Activated CD4-positive, alpha-beta T cell treated with anti-CD3 and anti-CD28 coated beads for 1 hour (primary cell): ENCODE results near the gene TSPAN13.
"Not testable (repeated sequence)": the region's sequence is repeated elsewhere in the genome, so short reads cannot be mapped to it uniquely, and the experiment has no call there.

Experiments used
- DNase-seq: peaks from one replicate; pipeline ENCODE4 v3.0.0-alpha.2; 2020

TSPAN13 gene

DNA sequence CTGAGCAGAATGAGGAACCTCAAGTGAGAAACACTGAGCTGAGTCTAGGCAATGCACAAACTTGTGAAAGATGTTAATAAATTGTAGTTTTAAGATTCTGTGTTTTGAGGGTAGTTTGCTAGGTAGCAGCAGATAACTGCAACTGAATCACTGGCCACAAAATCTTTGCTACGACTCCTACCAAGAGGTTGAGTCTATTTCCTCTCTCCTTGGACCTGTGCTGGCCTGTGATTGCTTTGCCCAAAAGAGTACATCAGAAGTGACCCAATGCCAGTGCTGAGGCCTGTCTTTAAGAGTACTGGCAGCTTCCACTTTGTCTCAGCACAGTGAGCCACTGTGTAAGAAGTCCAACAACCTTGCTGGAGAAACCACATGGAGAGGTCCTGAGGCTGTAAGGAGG, 11.9 kb upstream of the TSPAN13 start:
- no peak for DNase-seq

DNA sequence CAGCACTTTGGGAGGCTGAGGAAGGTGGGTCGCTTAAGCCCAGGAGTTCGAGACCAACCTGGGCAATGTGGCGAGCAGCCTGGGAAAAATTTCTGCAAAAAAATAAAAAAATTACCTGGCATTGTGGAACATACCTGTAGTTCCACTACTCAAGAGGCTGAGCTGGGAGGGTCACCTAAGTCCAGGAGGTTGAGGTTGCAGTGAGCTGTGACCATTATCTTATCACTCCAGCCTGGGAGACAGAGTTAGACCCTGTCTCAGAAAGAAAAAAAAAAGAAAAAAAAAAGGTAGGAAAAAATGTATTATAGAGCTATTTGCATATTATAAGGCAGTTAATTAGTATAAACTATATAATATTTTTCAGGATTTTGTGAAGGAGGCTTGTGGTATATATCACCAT, 11.0 kb upstream of the TSPAN13 start:
- no peak for DNase-seq

GRCh38 chr7:16743236-16743635, 10.3 kb upstream of the TSPAN13 start:
- no peak for DNase-seq

DNA sequence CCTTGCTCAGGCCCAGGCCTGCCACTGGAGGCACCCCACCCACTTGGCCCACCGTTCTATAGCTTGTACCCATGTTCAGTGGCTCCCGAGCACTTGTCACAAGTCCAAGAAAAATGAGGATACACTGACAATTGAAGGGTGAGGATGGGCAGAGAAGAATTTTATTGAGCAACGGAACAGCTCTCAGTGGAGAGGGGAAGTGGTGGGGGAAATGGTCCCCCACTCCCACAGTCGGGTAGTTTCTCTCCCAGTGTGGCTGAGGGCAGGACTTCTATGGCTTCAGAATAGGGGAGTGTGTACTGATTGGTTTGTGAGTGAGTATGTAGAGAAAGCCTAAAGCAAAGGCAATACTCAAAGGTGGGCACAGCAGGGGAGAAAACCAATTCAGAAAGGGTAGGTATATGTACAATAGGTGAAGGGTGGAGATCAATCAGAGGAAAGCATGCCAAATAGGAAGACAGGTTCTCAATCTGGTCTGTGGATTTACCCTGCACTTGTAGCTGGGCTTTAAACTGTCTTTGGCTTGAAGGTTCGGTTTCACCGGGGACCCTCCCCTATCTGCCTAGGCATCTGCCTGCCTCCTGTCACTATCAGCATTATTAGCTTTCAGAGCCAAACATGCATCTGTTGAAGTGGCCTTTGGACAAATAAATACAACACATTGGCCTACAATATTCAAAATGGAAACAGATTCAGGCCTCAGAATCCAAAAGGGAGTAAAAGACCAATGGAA, 8.9 kb upstream of the TSPAN13 start:
- DNase-seq, result no peak

DNA sequence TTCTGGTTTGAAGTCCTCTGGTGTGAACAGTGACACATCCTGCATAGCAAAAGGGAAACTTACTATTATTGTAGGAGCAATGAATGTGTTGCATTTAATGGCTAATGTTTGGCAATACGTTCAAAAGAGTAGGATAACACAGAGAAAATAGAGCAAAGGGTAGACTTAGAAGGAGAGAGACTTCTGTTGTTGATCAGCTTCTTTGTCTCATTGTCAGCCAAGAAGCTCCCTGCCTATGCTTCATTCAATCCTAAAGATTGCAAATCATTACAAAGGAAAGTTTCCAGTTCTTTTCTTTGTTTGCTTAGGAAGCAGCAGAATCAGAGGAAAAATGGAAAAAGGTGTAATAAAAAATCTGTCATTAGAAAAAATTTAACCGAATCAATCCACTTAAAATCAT, 7.9 kb upstream of the TSPAN13 start:
- no peak for DNase-seq

DNA sequence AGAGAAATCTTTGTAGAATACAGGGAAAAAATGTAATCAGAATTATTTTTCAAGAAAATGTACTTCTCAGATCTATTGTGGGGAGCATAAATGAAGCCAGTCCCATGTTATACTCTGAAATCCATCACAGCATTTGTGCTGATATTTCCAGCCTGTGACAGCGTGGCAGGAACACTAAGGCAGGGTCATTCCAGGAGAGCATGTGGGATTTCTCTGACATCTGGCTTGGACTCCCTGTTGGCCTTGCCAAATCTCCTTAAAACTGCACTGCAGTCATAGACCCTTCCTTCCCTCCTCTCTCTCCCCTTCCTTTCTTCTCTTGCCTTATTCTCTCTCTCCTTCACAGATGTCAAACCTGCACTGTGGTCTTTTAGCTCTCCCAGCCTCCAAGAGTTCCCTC, 6.5 kb upstream of the TSPAN13 start:
- no peak for DNase-seq

GRCh38 chr7:16753932-16754855, 639 bp downstream of the TSPAN13 start:
- no peak for DNase-seq

DNA sequence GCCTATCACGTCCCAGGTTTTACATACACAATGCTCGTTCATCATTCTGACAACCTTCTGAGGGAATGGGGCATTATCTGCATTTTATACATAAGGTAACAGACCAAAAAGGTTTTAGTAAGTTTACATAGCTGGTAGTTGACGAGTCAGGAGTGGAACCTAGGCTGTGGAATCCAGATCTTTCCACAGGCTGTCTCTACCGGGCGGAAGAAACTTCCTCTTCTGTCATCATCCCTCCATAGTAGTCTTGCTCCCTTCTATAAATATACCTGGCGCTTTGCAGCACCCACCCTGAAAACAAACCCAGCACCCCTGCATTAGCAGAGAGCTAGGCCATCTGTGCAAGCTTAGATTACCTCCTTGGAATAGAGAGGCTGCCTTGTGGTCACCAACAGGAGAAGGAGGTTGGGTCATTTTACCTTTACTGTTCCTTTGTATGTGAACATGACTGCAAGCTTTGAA, 1.3 kb downstream of the TSPAN13 start:
- DNase-seq, result no peak

DNA sequence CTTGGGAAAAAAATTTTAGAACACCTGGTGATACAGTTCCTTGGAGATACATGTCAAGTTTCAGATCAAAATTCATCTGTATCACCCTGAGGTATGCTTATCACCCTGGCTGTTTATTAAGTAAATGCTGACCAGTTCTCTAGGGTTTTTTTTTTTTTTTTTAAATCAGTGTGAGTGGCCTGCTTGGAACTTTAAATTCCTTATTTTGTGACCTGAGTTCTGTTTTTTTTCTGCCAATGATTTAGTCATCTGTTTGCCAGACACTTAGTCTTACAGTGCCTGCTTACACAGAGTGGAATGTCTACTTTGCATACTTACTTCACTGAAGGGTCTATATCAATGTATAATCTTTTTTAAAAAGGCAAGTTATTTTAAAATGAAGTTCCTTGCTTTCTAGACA, 1.8 kb downstream of the TSPAN13 start:
- no peak for DNase-seq

DNA sequence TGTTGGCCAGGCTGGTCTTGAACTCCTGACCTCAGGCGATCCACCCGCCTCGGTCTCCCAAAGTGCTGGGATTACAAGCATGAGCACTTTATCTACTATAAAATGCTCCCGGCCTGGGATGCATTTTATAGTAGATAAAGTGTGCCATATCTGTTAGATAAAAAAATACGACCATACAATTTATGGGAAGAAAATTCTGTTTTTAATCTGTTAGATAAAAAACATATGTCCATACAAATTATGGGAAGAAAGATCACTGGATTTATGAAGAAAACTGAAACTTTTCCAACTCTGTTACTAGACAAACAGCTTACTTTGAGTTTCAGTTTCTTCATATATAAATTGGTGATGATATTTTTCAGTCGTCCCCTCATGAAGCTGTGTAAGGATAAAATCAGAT, 4.5 kb downstream of the TSPAN13 start:
- DNase-seq, result no peak

GRCh38 chr7:16758631-16759611, 5.4 kb downstream of the TSPAN13 start:
- no peak for DNase-seq

DNA sequence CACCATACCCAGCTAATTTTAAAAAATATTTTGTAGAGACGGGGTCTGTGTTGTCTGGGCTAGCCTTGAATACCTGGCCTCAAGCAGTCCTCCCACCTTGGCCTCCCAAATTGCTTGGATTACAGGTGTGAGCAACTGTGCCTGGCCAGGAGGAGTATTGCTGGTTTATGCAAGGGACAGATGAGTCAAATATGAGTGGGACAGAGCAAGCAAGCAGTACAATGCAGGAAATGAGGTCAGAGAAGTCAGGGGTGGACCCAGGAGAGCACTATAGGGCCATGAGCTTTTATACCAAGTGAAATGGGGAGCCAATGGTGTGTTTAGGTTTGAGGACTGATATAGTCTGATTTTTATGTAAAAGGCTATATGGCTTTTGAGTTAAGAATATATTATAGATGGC, 6.3 kb downstream of the TSPAN13 start:
- DNase-seq, result no peak

DNA sequence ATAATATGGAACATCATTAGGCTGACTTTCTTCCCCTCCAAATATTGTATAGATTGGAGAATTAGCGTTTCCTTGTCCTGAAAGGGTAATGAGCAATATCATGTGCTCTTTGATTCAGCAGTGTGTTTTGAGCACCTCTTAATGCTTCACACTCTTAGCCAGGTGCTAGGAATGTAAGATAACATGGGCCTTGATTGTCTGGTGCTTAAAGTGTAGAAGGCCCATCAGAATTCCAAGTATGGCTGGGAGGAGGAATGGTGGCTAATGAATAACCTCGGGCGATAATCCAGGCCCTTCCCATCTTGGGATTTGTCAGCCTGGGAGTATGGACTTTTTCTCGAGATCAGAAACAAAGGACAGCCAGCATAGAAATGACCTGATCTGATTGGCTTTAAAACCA, 8.6 kb downstream of the TSPAN13 start:
- DNase-seq, result no peak

GRCh38 chr7:16764942-16765341, 11.4 kb downstream of the TSPAN13 start:
- DNase-seq, result no peak

DNA sequence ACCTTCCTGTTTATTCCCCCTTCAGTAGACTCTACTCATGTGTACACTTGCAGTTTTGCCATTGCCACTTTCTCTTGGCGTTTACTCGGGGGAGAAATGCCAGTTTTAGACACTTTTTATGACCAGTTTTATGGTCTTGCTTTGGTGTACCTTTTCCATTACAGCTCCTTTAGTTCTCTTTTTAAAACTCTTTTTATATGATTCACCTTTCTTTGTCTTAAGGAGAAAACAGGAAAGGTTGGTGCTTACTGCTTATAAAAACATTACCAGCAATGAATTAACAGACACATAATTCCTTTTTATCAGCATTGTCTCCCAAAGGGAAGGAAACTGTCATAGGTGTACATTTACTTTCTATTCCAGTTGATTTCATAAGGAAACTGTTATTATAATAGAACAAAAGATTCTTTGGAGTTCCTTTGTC, 11.9 kb downstream of the TSPAN13 start:
- no peak for DNase-seq

- DNase-seq, result not testable (repeated sequence)
These were observed 16.4 kb downstream of the TSPAN13 start for GRCh38 chr7:16769994-16770393.

DNA sequence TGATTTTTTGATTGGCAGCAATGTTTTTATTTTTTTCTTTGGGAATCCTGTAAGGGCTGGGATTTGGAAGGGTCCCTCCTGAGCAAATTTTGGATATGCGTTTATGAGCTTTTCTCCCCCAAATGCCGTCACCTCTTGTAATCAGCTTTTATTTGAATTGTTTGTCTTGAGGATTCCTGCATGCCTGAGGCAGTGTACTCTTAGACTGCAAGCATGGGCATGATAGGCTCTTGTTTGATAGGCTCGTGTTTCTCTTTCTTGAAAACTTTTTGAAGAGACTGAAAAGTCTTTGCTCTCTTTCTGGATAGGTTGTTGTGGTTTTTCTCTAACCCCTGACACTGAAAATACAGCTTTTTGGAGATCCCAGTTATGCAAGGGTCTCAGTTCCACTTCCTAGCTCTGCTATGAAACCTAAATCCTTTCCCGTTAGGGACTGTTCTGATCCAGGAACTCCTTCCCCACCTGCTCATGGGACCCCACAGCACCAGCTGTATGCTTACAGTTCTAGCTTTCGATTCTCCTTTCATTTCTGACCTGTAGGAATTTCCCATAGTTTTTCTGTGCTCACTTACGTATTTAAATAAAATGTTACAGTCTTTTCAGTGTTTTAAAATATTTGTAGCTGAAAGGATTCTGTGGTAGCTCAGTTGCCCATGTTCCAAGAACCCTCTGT, 17.2 kb downstream of the TSPAN13 start:
- no peak for DNase-seq

GRCh38 chr7:16773326-16773725, 19.8 kb downstream of the TSPAN13 start:
- no peak for DNase-seq

GRCh38 chr7:16773884-16774283, 20.3 kb downstream of the TSPAN13 start:
- no peak for DNase-seq

DNA sequence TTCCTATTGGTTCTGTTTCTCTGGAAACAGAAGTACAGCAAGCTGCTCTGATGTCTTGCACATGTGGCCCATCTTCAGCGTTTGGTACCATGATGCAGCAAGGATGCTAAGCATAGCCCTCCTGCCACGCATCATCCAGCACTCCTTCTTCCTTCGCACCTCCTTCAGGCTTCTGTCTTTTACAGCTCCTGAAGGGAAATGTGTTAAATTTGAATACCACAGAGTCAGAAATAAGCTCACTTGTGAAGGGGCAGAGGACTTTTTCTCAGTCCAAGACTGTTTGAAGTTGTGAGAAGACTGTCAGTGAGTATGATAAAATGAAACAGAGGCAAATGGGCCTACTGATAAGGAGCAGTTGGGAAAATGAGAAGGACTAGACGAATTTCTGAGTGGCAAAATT, 20.7 kb downstream of the TSPAN13 start:
- no peak for DNase-seq

- DNase-seq, result no peak
These were observed 21.4 kb downstream of the TSPAN13 start for GRCh38 chr7:16774986-16775385.

DNA sequence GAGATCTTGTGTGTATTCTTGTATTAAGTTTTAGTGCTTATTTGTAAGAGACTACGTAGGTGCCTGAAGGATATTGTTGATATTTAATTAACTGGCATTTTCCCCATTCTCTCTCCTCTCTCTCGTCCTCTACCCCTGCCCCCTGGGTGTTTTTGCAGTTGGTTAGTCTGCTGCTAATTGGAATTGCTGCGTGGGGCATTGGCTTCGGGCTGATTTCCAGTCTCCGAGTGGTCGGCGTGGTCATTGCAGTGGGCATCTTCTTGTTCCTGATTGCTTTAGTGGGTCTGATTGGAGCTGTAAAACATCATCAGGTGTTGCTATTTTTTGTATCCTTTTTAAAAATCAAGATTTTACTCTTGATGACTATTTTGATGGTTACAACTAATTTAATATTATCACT, 22.5 kb downstream of the TSPAN13 start:
- no peak for DNase-seq
